ENCODE results near the gene LACRT.

LACRT gene

GRCh38 chr12:54631988-54632728 lies 2.5 kb downstream of the LACRT start:
- DNase-seq: no peak

GRCh38 chr12:54631551-54631950 lies 3.1 kb downstream of the LACRT start:
- DNase-seq: no peak

GRCh38 chr12:54629925-54630324 lies 4.8 kb downstream of the LACRT start:
- DNase-seq: no peak

GRCh38 chr12:54628186-54628846 lies 6.4 kb downstream of the LACRT start:
- no peak for DNase-seq

GRCh38 chr12:54627304-54627703 lies 7.4 kb downstream of the LACRT start:
- no peak for DNase-seq

GRCh38 chr12:54625598-54625997 lies 9.1 kb downstream of the LACRT start:
- DNase-seq: no peak

GRCh38 chr12:54624315-54625279 lies 10.1 kb downstream of the LACRT start:
- DNase-seq: no peak

GRCh38 chr12:54622463-54623183 lies 12.1 kb downstream of the LACRT start:
- DNase-seq: no peak

- DNase-seq: no peak
These were observed 17.6 kb downstream of the LACRT start for GRCh38 chr12:54616933-54617680.

- DNase-seq: no peak
These were observed 22.4 kb downstream of the LACRT start for GRCh38 chr12:54612225-54612750.

GRCh38 chr12:54611715-54612149 lies 23.0 kb downstream of the LACRT start:
- no peak for DNase-seq

- no peak for DNase-seq
These were observed 25.9 kb downstream of the LACRT start for GRCh38 chr12:54608769-54609168.

- no peak for DNase-seq
These were observed 26.5 kb downstream of the LACRT start for GRCh38 chr12:54608156-54608555.

GRCh38 chr12:54606556-54606955 lies 28.1 kb downstream of the LACRT start:
- no peak for DNase-seq

GRCh38 chr12:54605138-54605970 lies 29.3 kb downstream of the LACRT start:
- DNase-seq: no peak

- DNase-seq: no peak
These were observed 30.3 kb downstream of the LACRT start for GRCh38 chr12:54604436-54604835.

- no peak for DNase-seq
These were observed 30.8 kb downstream of the LACRT start for GRCh38 chr12:54603872-54604271.

GRCh38 chr12:54603173-54603814 lies 31.4 kb downstream of the LACRT start:
- peak; percentile 27 for DNase-seq

- no peak for DNase-seq
These were observed 32.0 kb downstream of the LACRT start for GRCh38 chr12:54602661-54603060.

- no peak for DNase-seq
These were observed 32.9 kb downstream of the LACRT start for GRCh38 chr12:54601841-54602240.

Measured in NCI-H1092 (cell line).